Neural cell (in vitro differentiated cells): ENCODE data around the gene ECEL1. TPM values are rescaled to one million over a fixed set of nuclear protein-coding genes. Genes with fewer than 3 reads are reported as not detected.

Experiments used
- H2AFZ ChIP-seq: fragments of 200-600, 300-800 bp; sonication (generic), shearing (Covaris generic); 2 replicates; pipeline ENCODE4 v1.6.0; 2014; ENCODE audit warnings: low read depth, mild to moderate bottlenecking, antibody characterized with exemption, low read length, moderate library complexity
- H3F3A ChIP-seq: fragments of 200-600 bp; shearing (Covaris generic); 2 replicates; pipeline ENCODE4 v1.6.1; 2016; ENCODE audit warnings: mild to moderate bottlenecking, moderate library complexity, mixed read lengths, antibody characterized with exemption, low read length; ENCODE audit not compliant: insufficient read depth, poor library complexity, severe bottlenecking
- H3K27ac ChIP-seq: fragments of 200-600, 300-800 bp; sonication (generic), shearing (Covaris generic); 2 replicates; pipeline ENCODE4 v1.5.1; 2014; ENCODE audit warnings: mild to moderate bottlenecking, low read length, moderate library complexity
- H3K27me3 ChIP-seq: fragments of 300-800, 200-600 bp; sonication (generic), shearing (Covaris generic); 2 replicates; pipeline ENCODE4 v1.6.0; 2014; ENCODE audit warnings: mild to moderate bottlenecking, low read depth, low read length, moderate library complexity; ENCODE audit not compliant: insufficient read depth
- H3K36me3 ChIP-seq: fragments of 300-800, 200-600 bp; sonication (generic), shearing (Covaris generic); 2 replicates; pipeline ENCODE4 v1.5.1; 2014; ENCODE audit warnings: mild to moderate bottlenecking, antibody characterized with exemption, low read length, moderate library complexity; ENCODE audit not compliant: insufficient read depth
- H3K4me2 ChIP-seq: fragments of 300-800, 200-600 bp; sonication (generic), shearing (Covaris generic); 2 replicates; pipeline ENCODE4 v1.6.0; 2014; ENCODE audit warnings: mild to moderate bottlenecking, low read length
- H3K4me3 ChIP-seq: fragments of 300-800, 200-600 bp; sonication (generic), shearing (Covaris generic); 2 replicates; pipeline ENCODE4 v1.5.1; 2014; ENCODE audit warnings: mild to moderate bottlenecking, low read length, moderate library complexity
- H3K79me2 ChIP-seq: fragments of 200-600 bp; shearing (Covaris generic); replicated peaks from 2 replicates; pipeline ENCODE4 v1.6.0; 2014; ENCODE audit warnings: mild to moderate bottlenecking, low read length, moderate library complexity; ENCODE audit not compliant: insufficient read depth
- H3K9ac ChIP-seq: fragments of 300-800, 200-600 bp; sonication (generic), shearing (Covaris generic); 2 replicates; pipeline ENCODE4 v1.6.1; 2016; ENCODE audit warnings: mild to moderate bottlenecking, low read length, mixed read lengths
- H3K9me2 ChIP-seq: fragments of 200-600 bp; shearing (Covaris generic); 2 replicates; pipeline ENCODE4 v1.6.1; 2016; ENCODE audit warnings: mild to moderate bottlenecking, low read length, mixed read lengths; ENCODE audit not compliant: insufficient read depth
- H3K9me3 ChIP-seq: fragments of 200-600, 300-800 bp; sonication (generic), shearing (Covaris generic); 2 replicates; pipeline ENCODE4 v1.6.1; 2016; ENCODE audit warnings: mild to moderate bottlenecking, mixed run types, low read length, moderate library complexity, mixed read lengths
- H4K20me1 ChIP-seq: fragments of 200-600 bp; shearing (Covaris generic); 2 replicates; pipeline ENCODE4 v1.6.1; 2016; ENCODE audit warnings: mild to moderate bottlenecking, mixed run types; ENCODE audit not compliant: insufficient read depth
- EP300 ChIP-seq: fragments of 450-650 bp; conservative IDR thresholded peaks from 2 replicates; pipeline ENCODE4 v1.6.1; 2014; ENCODE audit warnings: antibody characterized with exemption, mild to moderate bottlenecking, moderate library complexity; ENCODE audit not compliant: poor library complexity, severe bottlenecking
- EZH2 ChIP-seq: fragments of 200-600, 300-800 bp; shearing (Covaris generic), sonication (generic); IDR thresholded peaks from 2 replicates; pipeline ENCODE4 v1.6.1; 2014; ENCODE audit warnings: antibody characterized with exemption, low read length, borderline replicate concordance, mild to moderate bottlenecking; ENCODE audit not compliant: insufficient read depth, poor library complexity, severe bottlenecking
- MXI1 ChIP-seq: fragments of 450-650 bp; conservative IDR thresholded peaks from 2 replicates; pipeline ENCODE4 v1.6.1; 2014; ENCODE audit warnings: antibody characterized with exemption, mild to moderate bottlenecking; ENCODE audit not compliant: poor library complexity, severe bottlenecking
- POLR2AphosphoS5 ChIP-seq: IDR thresholded peaks from 2 replicates; pipeline ENCODE4 v1.6.1; 2012
- RAD21 ChIP-seq: fragments of 450-650 bp; conservative IDR thresholded peaks from 2 replicates; pipeline ENCODE4 v1.6.1; 2014; ENCODE audit warnings: antibody characterized with exemption, mild to moderate bottlenecking, moderate library complexity
- SMC3 ChIP-seq: fragments of 450-650 bp; conservative IDR thresholded peaks from 2 replicates; pipeline ENCODE4 v1.6.1; 2014; ENCODE audit warnings: antibody characterized with exemption, mild to moderate bottlenecking, moderate library complexity; ENCODE audit not compliant: poor library complexity
- TAF1 ChIP-seq: IDR thresholded peaks from 2 replicates; pipeline ENCODE4 v1.6.1; 2012; ENCODE audit warnings: low read depth
- polyA plus RNA-seq: library from polyadenylated mRNA; depleted of rRNA; stranded (reverse); fragments of >200 nt; gene quantifications from 2 replicates; pipeline ENCODE4 v1.2.3, GENCODE V29; 2014
- TF ChIP-seq, protein P1 (sequence below): IDR thresholded peaks from 2 replicates; pipeline ENCODE4 v1.6.1; 2012; ENCODE audit warnings: borderline replicate concordance
- TF ChIP-seq, protein P2 (sequence below): fragments of 450-650 bp; IDR thresholded peaks from 2 replicates; pipeline ENCODE4 v1.5.1; 2014; ENCODE audit warnings: antibody characterized with exemption, mild to moderate bottlenecking, moderate library complexity; ENCODE audit not compliant: poor library complexity, severe bottlenecking

Gene ECEL1
- polyA plus RNA-seq, 1 donor from 2014 or later: 60.9 TPM

DNA sequence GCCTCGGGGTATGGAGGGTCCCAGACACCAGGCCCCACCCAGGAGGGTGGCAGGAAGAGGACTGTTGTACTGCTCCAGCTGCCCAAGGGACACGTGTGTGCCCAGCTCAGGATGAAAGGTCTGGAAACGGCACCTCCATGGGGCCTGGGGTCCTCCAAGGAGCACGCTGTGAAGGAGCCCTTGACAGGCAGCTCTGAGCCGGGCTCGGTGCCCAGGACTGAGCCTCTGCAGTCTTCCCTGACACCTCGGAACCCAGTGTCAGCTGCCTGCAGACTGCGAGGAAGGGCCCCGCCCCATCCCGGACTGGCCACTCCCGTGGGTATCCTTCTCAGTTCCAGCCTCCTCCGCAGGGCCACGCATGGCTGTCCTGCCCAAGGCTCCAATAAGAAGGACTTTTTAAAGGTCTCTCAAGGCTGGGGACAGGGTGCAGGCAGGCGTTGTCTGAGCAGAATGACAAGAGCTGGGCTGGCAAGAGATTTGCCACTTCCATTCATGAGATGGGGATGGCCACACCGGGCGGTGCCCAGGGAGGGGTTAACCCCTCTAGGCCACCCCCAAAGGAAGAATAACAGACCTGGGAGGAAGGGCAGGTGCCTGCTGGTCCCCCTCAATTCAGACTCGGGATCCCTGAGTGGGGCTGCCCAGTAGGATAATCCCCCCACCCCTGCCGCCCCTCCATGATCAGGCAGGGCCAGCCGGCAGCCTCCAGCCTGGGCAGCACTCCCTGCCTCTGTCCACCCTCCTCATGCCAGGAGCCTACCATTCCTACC, 8.9 kb downstream of the ECEL1 start:
- Histone ChIP-seq H3K9me2 (no peaks in the 10 kb centered on the region), H3K36me3 (no peaks in the 10 kb centered on the region), H2AFZ (no peak overlapping the region), H3K27ac (no peak overlapping the region), H3K79me2 (no peaks in the 10 kb centered on the region), H3K4me2 (no peak overlapping the region), H3K9me3 (no peaks in the 10 kb centered on the region), H3K27me3 (no peaks in the 10 kb centered on the region), H4K20me1 (no peaks in the 10 kb centered on the region), H3K9ac (no peak overlapping the region), H3K4me3 (no peak overlapping the region), H3F3A (no peaks in the 10 kb centered on the region)
- no peak for TF ChIP-seq MXI1

DNA sequence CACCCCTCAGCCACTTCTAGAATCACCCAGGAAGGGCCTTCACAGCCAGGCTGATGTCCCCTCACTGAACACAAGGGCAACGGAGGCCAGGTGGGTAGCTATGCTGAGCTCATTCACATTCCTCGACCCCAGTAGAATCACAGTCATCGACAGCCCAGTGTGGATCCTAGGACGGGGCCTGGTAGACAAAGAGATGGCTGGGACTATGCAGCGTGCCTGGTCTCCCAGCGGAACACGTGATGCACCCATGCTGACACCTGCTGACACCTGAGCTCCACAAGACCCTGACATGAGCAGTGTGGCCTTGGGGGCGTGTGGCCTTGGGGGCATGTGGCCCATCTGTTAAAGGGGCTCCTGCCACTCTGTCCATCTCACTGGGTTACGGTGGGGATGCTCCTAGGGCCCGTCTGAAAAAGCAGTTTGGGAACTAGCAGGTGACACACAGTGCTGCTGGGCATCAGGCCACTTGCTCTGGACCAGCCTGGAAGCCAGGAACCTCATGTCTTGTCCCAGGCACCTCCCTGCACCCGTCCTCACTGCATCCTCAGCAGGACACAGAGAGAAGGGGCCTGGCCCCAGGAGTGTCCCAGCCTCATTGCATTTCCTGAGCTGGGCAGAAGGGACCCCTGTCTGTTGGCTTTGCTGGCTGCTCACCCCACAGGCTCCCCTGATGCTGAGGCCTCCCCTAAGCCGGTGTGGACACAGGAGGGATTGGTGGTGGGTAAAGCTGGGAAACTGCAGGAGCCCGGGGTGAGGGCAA, 9.7 kb downstream of the ECEL1 start:
- no peaks in the 10 kb centered on the region for H3K36me3 ChIP-seq
- H2AFZ ChIP-seq: no peak overlapping the region
- H3K9ac ChIP-seq: no peak overlapping the region
- H3K9me2 ChIP-seq: no peaks in the 10 kb centered on the region
- H3F3A ChIP-seq: no peaks in the 10 kb centered on the region
- H3K79me2 ChIP-seq: no peaks in the 10 kb centered on the region
- H4K20me1 ChIP-seq: no peaks in the 10 kb centered on the region
- H3K4me3 ChIP-seq: no peak overlapping the region
- no peak overlapping the region for H3K27ac ChIP-seq
- H3K4me2 ChIP-seq: no peak overlapping the region
- no peaks in the 10 kb centered on the region for H3K9me3 ChIP-seq
- H3K27me3 ChIP-seq: no peaks in the 10 kb centered on the region
- TF ChIP-seq RAD21 (no peak), SMC3 (no peak), EZH2 (no peak), POLR2AphosphoS5 (no peak), TAF1 (no peak), MXI1 (no peak), EP300 (no peak)
- TF ChIP-seq, protein P1, sequence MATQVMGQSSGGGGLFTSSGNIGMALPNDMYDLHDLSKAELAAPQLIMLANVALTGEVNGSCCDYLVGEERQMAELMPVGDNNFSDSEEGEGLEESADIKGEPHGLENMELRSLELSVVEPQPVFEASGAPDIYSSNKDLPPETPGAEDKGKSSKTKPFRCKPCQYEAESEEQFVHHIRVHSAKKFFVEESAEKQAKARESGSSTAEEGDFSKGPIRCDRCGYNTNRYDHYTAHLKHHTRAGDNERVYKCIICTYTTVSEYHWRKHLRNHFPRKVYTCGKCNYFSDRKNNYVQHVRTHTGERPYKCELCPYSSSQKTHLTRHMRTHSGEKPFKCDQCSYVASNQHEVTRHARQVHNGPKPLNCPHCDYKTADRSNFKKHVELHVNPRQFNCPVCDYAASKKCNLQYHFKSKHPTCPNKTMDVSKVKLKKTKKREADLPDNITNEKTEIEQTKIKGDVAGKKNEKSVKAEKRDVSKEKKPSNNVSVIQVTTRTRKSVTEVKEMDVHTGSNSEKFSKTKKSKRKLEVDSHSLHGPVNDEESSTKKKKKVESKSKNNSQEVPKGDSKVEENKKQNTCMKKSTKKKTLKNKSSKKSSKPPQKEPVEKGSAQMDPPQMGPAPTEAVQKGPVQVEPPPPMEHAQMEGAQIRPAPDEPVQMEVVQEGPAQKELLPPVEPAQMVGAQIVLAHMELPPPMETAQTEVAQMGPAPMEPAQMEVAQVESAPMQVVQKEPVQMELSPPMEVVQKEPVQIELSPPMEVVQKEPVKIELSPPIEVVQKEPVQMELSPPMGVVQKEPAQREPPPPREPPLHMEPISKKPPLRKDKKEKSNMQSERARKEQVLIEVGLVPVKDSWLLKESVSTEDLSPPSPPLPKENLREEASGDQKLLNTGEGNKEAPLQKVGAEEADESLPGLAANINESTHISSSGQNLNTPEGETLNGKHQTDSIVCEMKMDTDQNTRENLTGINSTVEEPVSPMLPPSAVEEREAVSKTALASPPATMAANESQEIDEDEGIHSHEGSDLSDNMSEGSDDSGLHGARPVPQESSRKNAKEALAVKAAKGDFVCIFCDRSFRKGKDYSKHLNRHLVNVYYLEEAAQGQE: no peak
- TF ChIP-seq, protein P2, sequence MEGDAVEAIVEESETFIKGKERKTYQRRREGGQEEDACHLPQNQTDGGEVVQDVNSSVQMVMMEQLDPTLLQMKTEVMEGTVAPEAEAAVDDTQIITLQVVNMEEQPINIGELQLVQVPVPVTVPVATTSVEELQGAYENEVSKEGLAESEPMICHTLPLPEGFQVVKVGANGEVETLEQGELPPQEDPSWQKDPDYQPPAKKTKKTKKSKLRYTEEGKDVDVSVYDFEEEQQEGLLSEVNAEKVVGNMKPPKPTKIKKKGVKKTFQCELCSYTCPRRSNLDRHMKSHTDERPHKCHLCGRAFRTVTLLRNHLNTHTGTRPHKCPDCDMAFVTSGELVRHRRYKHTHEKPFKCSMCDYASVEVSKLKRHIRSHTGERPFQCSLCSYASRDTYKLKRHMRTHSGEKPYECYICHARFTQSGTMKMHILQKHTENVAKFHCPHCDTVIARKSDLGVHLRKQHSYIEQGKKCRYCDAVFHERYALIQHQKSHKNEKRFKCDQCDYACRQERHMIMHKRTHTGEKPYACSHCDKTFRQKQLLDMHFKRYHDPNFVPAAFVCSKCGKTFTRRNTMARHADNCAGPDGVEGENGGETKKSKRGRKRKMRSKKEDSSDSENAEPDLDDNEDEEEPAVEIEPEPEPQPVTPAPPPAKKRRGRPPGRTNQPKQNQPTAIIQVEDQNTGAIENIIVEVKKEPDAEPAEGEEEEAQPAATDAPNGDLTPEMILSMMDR: no peak
